GM19397 (cell line): ENCODE results near the gene UTP4.
"Not testable (repeated sequence)": the region's sequence is repeated elsewhere in the genome, so short reads cannot be mapped to it uniquely, and the experiment has no call there.

ENCODE experiments used
- ATAC-seq: cut with Tn5 transposase; IDR thresholded peaks from one replicate; pipeline ENCODE4 v1.9.1; 2021; ENCODE audit warnings: mild to moderate bottlenecking, moderate library complexity; ENCODE audit not compliant: unreplicated experiment

The UTP4 gene

DNA sequence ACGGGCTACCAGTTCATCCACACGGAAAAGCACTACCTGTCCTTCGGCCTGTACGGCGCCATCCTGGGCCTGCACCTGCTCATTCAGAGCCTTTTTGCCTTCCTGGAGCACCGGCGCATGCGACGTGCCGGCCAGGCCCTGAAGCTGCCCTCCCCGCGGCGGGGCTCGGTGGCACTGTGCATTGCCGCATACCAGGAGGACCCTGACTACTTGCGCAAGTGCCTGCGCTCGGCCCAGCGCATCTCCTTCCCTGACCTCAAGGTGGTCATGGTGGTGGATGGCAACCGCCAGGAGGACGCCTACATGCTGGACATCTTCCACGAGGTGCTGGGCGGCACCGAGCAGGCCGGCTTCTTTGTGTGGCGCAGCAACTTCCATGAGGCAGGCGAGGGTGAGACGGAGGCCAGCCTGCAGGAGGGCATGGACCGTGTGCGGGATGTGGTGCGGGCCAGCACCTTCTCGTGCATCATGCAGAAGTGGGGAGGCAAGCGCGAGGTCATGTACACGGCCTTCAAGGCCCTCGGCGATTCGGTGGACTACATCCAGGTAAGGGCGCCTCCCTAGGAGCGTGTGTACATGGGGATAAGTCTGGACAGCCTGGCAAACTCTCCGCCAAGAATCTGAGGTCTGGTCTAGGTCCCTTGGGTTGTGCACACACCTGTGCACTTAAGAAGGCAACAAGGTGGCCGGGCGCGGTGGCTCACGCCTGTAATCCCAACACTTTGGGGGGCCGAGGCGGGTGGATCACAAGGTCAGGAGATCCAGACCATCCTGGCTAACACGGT, 22.8 kb upstream of the UTP4 start:
- ATAC-seq, result no peak

GRCh38 chr16:69110406-69110805, 22.0 kb upstream of the UTP4 start:
- ATAC-seq, result no peak

DNA sequence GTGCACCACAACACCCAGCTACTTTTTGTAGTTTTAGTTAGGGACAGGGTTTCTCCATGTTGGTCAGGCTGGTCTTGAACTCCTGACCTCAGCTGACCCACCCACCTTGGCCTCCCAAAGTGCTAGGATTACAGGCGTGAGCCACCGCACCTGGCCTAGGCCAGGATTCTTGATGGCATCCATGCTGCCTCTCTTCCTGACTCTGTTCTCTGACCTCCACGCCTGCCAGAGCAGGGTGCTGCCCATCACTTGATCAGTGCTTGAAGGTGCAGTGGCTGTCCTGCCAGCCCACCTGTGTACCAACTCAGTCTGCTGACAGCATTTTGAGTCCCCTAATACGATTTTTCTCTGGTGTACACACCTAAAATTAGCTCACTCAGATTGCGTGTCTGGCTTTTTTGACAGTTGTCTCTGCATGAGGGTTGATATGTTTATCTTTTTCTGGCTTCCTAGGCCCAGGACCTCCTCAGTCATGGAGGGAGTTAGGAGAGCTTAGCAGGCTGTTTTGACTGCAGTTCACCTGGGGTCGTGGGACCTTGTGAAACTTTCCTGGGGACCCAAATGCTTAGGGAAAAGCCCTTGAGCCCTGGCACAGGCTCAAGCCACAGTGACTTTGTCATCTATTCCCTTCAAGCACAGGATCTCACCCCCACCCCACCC, 21.1 kb upstream of the UTP4 start:
- ATAC-seq, result no peak

DNA sequence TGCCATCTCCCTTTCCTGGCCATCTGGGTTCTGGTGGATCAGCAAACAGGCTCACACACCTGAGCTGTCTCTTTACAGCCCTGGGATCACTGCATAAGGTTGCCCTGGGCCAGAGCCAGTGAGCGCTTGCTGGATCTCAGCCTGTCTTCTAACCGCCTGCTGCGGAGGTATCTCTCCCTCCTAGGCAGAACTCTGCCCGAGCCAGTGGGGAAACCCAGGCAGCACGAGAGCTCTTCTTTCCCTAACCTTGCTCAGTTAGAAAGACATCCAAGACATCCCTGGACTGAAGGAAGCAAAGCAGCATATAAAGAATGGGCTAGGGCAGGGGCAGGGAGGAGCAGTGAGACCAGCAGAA, 20.6 kb upstream of the UTP4 start:
- ATAC-seq, result no peak

GRCh38 chr16:69112285-69113129, 19.9 kb upstream of the UTP4 start:
- ATAC-seq, result no peak

- ATAC-seq, result no peak
These were observed 19.2 kb upstream of the UTP4 start for GRCh38 chr16:69113216-69113615.

- no peak for ATAC-seq
These were observed 18.0 kb upstream of the UTP4 start for GRCh38 chr16:69114346-69114975.

DNA sequence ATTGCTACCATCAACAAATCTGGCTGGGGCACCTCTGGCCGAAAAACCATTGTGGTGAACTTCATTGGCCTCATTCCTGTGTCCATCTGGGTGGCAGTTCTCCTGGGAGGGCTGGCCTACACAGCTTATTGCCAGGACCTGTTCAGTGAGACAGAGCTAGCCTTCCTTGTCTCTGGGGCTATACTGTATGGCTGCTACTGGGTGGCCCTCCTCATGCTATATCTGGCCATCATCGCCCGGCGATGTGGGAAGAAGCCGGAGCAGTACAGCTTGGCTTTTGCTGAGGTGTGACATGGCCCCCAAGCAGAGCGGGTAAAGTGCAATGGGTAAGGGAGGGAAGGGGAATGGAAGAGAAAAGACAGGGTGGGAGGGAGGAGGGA, 17.5 kb upstream of the UTP4 start:
- ATAC-seq, result no peak

DNA sequence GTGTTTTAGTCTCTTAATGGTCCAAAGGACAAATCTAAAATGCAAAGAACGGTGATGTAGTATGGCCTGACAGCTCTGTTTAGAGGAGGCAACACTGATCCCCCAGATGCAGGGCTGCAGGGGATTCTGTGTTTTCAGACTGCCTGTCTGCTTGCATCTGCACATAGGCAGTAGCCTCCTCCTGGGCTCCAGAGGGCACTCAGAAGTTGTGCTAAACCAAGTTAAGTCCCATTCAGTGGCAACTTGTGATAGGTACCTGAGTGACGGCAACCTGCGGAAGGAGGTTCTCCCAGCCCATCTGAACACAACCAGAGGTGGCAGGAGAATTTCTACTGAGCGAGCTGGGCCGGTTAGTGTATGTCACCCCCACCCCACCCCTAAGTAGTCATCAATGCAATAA, 17.1 kb upstream of the UTP4 start:
- ATAC-seq, result no peak

DNA sequence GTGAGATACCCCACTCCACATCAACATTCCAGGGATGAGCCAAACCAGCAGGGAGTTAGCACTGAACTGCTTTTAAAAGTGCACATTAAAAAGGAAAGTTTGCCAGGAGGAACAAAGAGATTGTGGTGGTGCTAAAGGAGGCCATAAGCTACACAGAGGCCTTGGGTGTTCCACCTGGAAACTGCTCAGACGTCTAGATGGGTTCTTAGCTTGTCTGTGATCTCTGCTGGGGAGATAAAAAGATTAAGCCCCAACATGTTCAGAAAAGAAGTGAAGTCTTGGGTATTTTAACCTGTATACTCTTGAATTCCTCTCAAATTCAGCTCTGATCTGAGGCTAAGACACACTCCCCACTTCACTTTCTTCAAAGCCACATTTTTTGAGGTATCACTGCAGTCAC, 16.6 kb upstream of the UTP4 start:
- no peak for ATAC-seq

DNA sequence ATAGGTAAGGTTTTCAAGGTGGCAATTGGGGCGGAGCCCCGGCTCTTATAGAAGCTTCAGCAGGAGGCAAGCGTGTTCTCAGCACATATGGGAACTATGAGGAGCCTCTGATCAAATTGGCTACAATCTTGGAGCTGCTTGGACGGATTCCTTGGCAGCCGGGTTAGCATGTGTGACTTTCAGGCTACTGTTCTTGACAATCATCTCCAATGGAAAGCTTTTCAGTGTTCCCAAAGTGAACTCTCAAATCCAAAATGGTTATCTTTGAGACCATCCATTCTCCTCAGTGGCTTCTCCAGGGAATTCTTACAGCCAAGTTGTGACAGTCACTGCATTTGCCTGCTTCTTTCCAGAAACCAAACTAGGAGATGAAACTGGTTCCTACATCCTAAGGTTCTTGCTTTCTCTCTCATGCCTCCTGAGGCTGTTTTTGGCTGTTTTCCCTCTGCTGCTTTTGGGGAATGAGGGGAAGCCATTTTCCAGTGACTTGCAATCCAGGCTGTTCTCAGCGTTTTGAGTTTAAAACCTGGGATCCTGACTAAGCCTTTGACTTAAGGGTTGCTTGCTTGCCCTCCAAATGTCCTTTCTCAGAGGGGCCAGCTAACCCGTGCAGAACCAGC, 16.1 kb upstream of the UTP4 start:
- no peak for ATAC-seq

DNA sequence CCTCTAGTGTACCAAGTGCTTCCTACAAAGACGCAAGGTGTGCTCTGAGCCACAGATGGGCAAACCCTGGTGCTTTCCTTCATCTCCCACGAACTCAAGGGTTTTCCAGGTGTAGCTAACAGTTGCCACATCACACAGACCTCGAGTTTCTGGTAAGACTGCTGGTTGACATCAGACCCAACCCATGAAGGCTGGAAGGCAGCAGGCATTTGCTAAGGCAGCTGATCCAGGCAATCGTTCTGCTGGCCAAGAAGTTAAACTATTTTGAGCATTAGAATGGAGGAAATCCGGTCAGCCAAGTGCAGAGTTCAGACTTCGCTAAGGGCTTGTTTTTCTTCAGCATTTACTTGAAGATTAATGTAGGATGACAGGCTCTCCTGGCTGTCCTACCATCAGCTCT, 15.5 kb upstream of the UTP4 start:
- ATAC-seq, result no peak

DNA sequence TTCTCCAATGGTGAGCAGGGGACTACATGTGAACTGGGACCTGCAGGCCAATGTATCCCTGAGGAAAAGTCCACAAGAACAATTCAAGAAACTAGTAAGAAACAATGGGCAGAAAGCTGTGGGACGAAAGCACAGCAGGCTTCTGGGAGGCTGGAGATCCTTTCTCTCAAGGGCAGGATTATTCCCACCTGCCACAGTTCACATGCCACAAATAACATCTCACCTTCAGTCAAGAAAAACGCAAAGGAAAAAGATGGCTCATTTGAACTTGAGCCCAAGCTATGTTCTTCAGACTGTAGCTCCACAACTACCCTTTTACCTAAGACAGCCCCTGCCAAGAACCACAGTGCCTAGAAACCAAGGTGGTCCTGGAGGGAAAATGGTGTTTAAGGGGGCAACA, 14.0 kb upstream of the UTP4 start:
- ATAC-seq, result no peak

DNA sequence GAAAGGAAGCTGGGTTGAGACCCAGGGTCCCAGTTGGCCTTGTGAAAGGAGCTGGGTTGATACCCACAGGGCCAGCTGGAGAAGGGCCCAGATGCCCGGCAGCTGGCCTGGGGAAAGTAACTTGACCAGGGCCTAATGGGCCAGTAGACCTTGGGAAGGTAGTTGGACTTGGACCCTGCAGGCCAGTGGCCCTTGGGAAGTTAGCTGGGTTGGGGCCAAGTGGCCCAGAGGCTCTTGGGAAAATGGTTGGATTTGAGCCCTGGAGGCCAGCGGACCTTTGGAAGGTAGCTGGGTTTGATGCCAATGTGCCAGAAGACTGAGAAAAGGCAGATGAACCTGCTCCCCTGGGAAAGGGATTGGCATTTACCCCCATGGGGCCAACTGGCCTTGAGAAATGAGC, 13.5 kb upstream of the UTP4 start:
- no peak for ATAC-seq

DNA sequence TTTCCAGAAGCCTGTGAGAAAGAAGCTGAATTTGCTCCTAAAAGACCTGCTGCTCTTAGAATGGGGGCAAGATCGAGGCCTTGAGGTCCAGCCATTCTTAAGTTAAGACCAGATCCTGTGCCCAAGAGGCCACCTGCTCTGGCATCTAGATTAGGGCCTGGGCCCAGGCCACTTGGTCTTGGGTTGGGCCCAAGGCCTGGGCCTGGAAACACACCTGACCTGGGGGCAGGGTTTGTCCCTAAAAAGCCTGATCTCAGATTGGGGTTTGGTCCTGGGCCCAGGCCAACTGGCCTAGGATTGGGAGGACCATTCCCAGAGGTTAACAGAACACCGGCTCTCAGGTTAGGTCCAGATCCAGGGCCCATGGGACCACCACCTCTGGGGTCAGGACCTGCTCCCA, 12.9 kb upstream of the UTP4 start:
- no peak for ATAC-seq

DNA sequence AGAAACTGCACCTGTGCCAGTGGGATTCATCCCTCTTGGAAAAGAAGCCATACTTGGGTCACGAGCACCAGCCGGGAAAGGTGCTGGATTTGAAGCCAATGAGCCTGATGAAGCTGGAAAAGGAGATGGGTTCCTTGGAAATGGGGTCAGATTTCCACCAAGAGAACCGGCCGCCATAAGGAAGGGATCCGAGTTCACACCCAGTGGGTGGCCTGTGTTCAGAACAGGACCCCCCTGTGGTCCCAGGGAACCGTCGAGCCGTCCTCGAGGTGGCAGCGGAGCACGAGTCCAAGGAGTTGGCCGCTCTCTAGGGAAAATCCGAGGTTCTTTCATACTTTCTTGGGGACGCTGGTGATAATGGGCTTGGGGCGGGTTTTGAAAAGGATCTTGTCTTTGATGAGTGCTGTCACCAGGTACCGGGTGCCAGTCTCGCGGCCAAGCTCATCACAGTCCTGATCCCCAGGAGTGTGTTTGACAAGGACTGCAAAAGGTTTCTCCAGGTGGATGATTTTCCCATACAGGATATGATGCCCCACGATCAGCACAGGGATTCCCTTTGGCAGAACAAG, 12.3 kb upstream of the UTP4 start:
- no peak for ATAC-seq

- no peak for ATAC-seq
These were observed 8.5 kb upstream of the UTP4 start for GRCh38 chr16:69123910-69124309.

- not testable (repeated sequence) for ATAC-seq
These were observed 8.0 kb upstream of the UTP4 start for GRCh38 chr16:69124406-69124805.

DNA sequence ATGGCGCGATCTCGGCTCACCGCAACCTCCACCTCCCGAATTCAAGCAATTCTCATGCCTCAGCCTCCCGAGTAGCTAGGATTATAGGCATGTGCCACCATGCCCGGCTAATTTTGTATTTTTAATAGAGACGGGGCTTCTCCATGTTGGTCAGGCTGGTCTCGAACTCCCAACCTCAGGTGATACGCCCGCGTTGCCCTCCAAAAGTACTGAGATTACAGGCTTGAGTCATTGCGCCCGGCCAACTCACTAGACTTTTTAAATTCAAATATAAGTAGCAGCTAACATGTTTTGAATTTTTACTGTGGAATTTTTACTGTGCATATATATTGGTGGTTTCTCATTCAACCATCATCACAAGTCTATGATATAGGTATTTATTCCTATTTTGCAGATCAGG, 7.5 kb upstream of the UTP4 start:
- not testable (repeated sequence) for ATAC-seq

- ATAC-seq, result no peak
These were observed 6.2 kb upstream of the UTP4 start for GRCh38 chr16:69126221-69126620.

DNA sequence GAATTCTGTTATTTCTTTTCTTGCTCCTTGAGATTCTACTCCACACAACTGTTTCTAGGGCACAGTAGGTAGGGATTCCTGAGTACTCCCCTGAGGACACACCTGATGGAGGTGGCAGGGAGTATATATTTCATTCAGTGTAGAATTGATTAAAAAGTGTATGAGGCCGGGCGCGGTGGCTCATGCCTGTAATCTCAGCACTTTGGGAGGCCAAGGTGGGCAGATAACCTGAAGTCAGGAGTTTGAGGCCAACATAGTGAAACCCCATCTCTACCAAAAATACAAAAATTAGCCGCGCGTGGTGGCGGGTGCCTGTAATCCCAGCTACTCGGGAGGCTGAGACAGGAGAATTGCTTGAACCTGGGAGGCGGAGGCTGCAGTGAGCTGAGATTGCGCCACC, 5.6 kb upstream of the UTP4 start:
- not testable (repeated sequence) for ATAC-seq
